Thyroid gland (tissue), 4 donors: ENCODE results near the gene RESF1.

Experiments
- POLR2A ChIP-seq, 2 donors: fragments of 450-650 bp; IDR thresholded peaks; one replicate each; pipeline ENCODE4 v1.6.1; 2017; ENCODE audit warnings: antibody characterized with exemption in 2 of 2, mild to moderate bottlenecking in 2 of 2, moderate library complexity in 1 of 2
- TF ChIP-seq, protein P1 (sequence below), 6 experiments: fragments of 200-600 bp in 3 of 6; fragments of 450-650 bp in 3 of 6; sonication (generic) in 3 of 6; IDR thresholded peaks; one replicate each; pipeline ENCODE4 v1.5.1; 2016 to 2019; ENCODE audit warnings: antibody characterized with exemption in 6 of 6, mild to moderate bottlenecking in 2 of 6, inconsistent platforms in 1 of 6, moderate library complexity in 1 of 6

- TF ChIP-seq, protein P1, sequence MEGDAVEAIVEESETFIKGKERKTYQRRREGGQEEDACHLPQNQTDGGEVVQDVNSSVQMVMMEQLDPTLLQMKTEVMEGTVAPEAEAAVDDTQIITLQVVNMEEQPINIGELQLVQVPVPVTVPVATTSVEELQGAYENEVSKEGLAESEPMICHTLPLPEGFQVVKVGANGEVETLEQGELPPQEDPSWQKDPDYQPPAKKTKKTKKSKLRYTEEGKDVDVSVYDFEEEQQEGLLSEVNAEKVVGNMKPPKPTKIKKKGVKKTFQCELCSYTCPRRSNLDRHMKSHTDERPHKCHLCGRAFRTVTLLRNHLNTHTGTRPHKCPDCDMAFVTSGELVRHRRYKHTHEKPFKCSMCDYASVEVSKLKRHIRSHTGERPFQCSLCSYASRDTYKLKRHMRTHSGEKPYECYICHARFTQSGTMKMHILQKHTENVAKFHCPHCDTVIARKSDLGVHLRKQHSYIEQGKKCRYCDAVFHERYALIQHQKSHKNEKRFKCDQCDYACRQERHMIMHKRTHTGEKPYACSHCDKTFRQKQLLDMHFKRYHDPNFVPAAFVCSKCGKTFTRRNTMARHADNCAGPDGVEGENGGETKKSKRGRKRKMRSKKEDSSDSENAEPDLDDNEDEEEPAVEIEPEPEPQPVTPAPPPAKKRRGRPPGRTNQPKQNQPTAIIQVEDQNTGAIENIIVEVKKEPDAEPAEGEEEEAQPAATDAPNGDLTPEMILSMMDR (IDR thresholded peaks at IDR 0.05), result no peak
- no peak for TF ChIP-seq POLR2A (IDR thresholded peaks at IDR 0.05)
Observed at GRCh38 chr12:31984806-31985591, 25.8 kb downstream of the RESF1 start.
